Loucy (cell line): ENCODE measurements around the gene AKAP6.

ENCODE experiments used
- H2AFZ ChIP-seq: fragments of 200-600 bp; sonication (generic); 2 replicates; pipeline ENCODE4 v1.6.0; 2016; ENCODE audit warnings: antibody characterized with exemption, mild to moderate bottlenecking, low read length, moderate library complexity
- H3F3A ChIP-seq: fragments of 200-600 bp; 2 replicates; pipeline ENCODE4 v1.6.0; 2016; ENCODE audit warnings: antibody characterized with exemption, low read depth, mild to moderate bottlenecking
- H3K27me3 ChIP-seq: fragments of 200-600 bp; sonication (generic); 2 replicates; pipeline ENCODE4 v1.6.1; 2014; ENCODE audit warnings: low read length, mild to moderate bottlenecking; ENCODE audit not compliant: insufficient read depth, poor library complexity, severe bottlenecking
- H3K36me3 ChIP-seq: fragments of 200-600 bp; sonication (generic); 2 replicates; pipeline ENCODE4 v1.6.1; 2016; ENCODE audit warnings: low read length; ENCODE audit not compliant: insufficient read depth
- H3K4me1 ChIP-seq: fragments of 200-600 bp; sonication (generic); 2 replicates; pipeline ENCODE4 v1.5.1; 2014; ENCODE audit warnings: low read length, mild to moderate bottlenecking; ENCODE audit not compliant: insufficient read depth, poor library complexity, severe bottlenecking
- H3K4me2 ChIP-seq: fragments of 200-600 bp; sonication (generic); 2 replicates; pipeline ENCODE4 v1.6.0; 2014; ENCODE audit warnings: antibody characterized with exemption, low read length, low read depth, mild to moderate bottlenecking; ENCODE audit not compliant: poor library complexity, severe bottlenecking
- H3K4me3 ChIP-seq: fragments of 200-600 bp; sonication (generic); 2 replicates; pipeline ENCODE4 v1.5.1; 2014; ENCODE audit warnings: low read length, mild to moderate bottlenecking, mixed read lengths; ENCODE audit not compliant: poor library complexity, severe bottlenecking
- H3K79me2 ChIP-seq: fragments of 200-600 bp; sonication (generic); 2 replicates; pipeline ENCODE4 v1.6.1; 2014; ENCODE audit warnings: low read length; ENCODE audit not compliant: insufficient read depth
- H3K9ac ChIP-seq: fragments of 200-600 bp; sonication (generic); 2 replicates; pipeline ENCODE4 v1.6.0; 2014; ENCODE audit warnings: mild to moderate bottlenecking, low read depth, low read length, moderate library complexity; ENCODE audit not compliant: poor library complexity, severe bottlenecking
- H3K9me2 ChIP-seq: fragments of 200-600 bp; sonication (generic); replicated peaks from 2 replicates; pipeline ENCODE4 v1.6.1; 2016; ENCODE audit warnings: low read depth, low read length, mixed read lengths
- H3K9me3 ChIP-seq: fragments of 200-600 bp; sonication (generic); 2 replicates; pipeline ENCODE4 v1.6.1; 2014; ENCODE audit warnings: mild to moderate bottlenecking, antibody characterized with exemption, low read length, low read depth; ENCODE audit not compliant: insufficient read depth
- H4K20me1 ChIP-seq: fragments of 200-600 bp; sonication (generic); 2 replicates; pipeline ENCODE4 v1.6.0; 2014; ENCODE audit warnings: antibody characterized with exemption, low read length, mild to moderate bottlenecking; ENCODE audit not compliant: insufficient read depth, poor library complexity, severe bottlenecking
- EZH2phosphoT487 ChIP-seq: fragments of 200-600 bp; IDR thresholded peaks from 2 replicates; pipeline ENCODE4 v1.6.1; 2018; ENCODE audit warnings: antibody characterized with exemption, mild to moderate bottlenecking, moderate library complexity, borderline replicate concordance
- TF ChIP-seq, protein P1 (sequence below): fragments of 200-600 bp; sonication (generic); conservative IDR thresholded peaks from 2 replicates; pipeline ENCODE4 v1.5.1; 2014; ENCODE audit warnings: mild to moderate bottlenecking, antibody characterized with exemption, low read length

Gene AKAP6

DNA sequence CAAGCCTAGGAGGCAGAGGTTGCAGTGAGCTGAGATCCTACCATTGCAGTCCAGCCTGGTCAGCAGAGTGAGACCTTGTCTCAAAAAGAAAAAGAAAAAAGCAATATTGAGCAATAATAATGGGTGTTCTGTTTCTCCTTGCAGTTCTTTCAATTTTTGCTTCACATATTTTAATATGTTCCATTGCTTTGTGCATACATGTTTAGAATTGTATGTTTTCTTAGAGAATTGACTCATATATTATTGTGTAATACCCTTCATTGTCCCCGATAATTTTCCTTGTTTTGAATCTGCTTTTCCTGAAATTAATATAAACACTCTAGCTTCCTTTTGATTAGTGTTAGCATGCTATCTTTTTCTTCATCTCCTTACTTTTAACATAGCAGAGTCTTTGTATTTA is 471.2 kb downstream of the AKAP6 start:
- no peaks in the 10 kb centered on the region for H3K4me1 ChIP-seq
- no peak overlapping the region for H3K4me2 ChIP-seq
- H2AFZ ChIP-seq: no peak overlapping the region
- no peaks in the 10 kb centered on the region for H3K79me2 ChIP-seq
- no peak overlapping the region for H3K4me3 ChIP-seq
- H4K20me1 ChIP-seq: no peaks in the 10 kb centered on the region
- TF ChIP-seq, protein P1, sequence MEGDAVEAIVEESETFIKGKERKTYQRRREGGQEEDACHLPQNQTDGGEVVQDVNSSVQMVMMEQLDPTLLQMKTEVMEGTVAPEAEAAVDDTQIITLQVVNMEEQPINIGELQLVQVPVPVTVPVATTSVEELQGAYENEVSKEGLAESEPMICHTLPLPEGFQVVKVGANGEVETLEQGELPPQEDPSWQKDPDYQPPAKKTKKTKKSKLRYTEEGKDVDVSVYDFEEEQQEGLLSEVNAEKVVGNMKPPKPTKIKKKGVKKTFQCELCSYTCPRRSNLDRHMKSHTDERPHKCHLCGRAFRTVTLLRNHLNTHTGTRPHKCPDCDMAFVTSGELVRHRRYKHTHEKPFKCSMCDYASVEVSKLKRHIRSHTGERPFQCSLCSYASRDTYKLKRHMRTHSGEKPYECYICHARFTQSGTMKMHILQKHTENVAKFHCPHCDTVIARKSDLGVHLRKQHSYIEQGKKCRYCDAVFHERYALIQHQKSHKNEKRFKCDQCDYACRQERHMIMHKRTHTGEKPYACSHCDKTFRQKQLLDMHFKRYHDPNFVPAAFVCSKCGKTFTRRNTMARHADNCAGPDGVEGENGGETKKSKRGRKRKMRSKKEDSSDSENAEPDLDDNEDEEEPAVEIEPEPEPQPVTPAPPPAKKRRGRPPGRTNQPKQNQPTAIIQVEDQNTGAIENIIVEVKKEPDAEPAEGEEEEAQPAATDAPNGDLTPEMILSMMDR: no peak
- no peak for TF ChIP-seq EZH2phosphoT487
- H3K9me2 ChIP-seq: no peaks in the 10 kb centered on the region
- H3K9ac ChIP-seq: no peak overlapping the region
- H3K36me3 ChIP-seq: no peaks in the 10 kb centered on the region
- no peaks in the 10 kb centered on the region for H3K27me3 ChIP-seq
- H3K9me3 ChIP-seq: no peaks in the 10 kb centered on the region
- H3F3A ChIP-seq: no peaks in the 10 kb centered on the region

DNA sequence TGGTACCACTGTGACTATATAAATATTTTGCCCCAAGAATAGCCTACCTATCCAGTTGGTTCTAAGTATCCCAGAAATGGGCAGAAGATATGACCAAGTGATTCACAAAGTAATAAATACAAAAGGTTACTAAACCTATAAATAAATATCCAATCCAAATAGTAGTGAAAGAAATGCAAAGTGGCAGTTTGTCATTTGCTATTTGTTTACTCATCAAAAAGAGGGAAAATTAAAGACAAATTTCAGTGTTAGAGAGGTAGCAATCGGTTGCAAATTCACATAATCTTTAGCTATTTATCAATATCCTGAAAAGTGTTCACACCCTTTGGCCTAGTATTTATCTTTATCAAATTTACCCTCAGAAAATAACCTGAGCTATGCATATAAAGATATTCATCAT is 473.2 kb downstream of the AKAP6 start:
- TF ChIP-seq, protein P1: no peak
- TF ChIP-seq EZH2phosphoT487: no peak
- Histone ChIP-seq H3K9me3 (no peaks in the 10 kb centered on the region), H3K36me3 (no peaks in the 10 kb centered on the region), H3K9me2 (no peaks in the 10 kb centered on the region), H3K79me2 (no peaks in the 10 kb centered on the region), H4K20me1 (no peaks in the 10 kb centered on the region), H3F3A (no peaks in the 10 kb centered on the region), H3K4me2 (no peak overlapping the region), H2AFZ (no peak overlapping the region), H3K4me3 (no peak overlapping the region), H3K9ac (no peak overlapping the region), H3K4me1 (no peaks in the 10 kb centered on the region), H3K27me3 (no peaks in the 10 kb centered on the region)

- TF ChIP-seq, protein P1: no peak
- TF ChIP-seq EZH2phosphoT487: no peak
- no peaks in the 10 kb centered on the region for H3K27me3 ChIP-seq
- no peaks in the 10 kb centered on the region for H3K9me2 ChIP-seq
- H3K4me1 ChIP-seq: no peaks in the 10 kb centered on the region
- no peak overlapping the region for H3K4me3 ChIP-seq
- no peaks in the 10 kb centered on the region for H3K9me3 ChIP-seq
- no peaks in the 10 kb centered on the region for H3K36me3 ChIP-seq
- H3K9ac ChIP-seq: no peak overlapping the region
- H3K79me2 ChIP-seq: no peaks in the 10 kb centered on the region
- no peaks in the 10 kb centered on the region for H4K20me1 ChIP-seq
- H3K4me2 ChIP-seq: no peak overlapping the region
- no peak overlapping the region for H2AFZ ChIP-seq
- no peaks in the 10 kb centered on the region for H3F3A ChIP-seq
Measured at GRCh38 chr14:32805979-32806378, 476.9 kb downstream of the AKAP6 start.
